GM12891 (cell line): ENCODE measurements around the gene APOA4.

ENCODE experiments used
- POLR2A ChIP-seq: IDR thresholded peaks from 2 replicates; pipeline ENCODE4 v1.6.1; 2011; ENCODE audit warnings: low read depth, low read length, control low read depth
- POLR2AphosphoS5 ChIP-seq: IDR thresholded peaks from 2 replicates; pipeline ENCODE4 v1.6.1; 2011; ENCODE audit warnings: low read depth, low read length, control low read depth
- SPI1 ChIP-seq: IDR thresholded peaks from 2 replicates; pipeline ENCODE4 v1.6.1; 2011; ENCODE audit warnings: low read depth, low read length, control low read depth

DNA sequence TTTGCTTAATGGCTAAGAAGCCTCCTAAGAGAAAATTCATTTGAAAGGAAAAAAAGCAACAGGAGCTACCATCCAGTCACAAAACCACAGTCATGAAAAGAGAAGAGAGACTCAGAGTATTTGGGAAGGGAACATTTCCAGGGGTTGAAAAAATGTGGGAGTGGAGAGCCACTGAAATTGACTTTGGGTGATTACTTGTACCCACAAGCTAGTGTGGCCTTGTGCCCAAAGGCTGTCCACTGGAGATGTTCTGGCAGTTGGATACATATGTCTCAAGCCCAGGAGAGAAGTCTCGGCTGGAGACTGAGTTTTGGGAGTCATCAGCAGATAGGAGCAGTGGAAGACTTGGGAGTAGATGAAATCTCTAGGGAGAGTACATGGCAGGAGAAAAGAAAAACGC lies 28.3 kb downstream of the APOA4 start:
- TF ChIP-seq POLR2A (no peak), POLR2AphosphoS5 (no peak), SPI1 (no peak)
